ENCODE results near the gene MTRF1L.

- TF ChIP-seq CTCF (IDR thresholded peaks at IDR 0.05; ENCODE audit: insufficient read depth, low read length, poor library complexity, severe bottlenecking) (no peak), EZH2phosphoT487 (conservative IDR thresholded peaks at IDR 0.05; ENCODE audit: low read length) (no peak)
Measured at GRCh38 chr6:152993847-152994246, 8.7 kb downstream of the MTRF1L start.

All from SU-DHL-6 (cell line).